Endothelial cell of umbilical vein (primary cell): Measurements from ENCODE around the gene SCNN1B. TPM values are rescaled to one million over a fixed set of nuclear protein-coding genes. Genes with fewer than 3 reads are reported as not detected.

Experiments
- BruUV-seq: library from RNA; stranded (reverse); fragments of 400-500 nt; replicated peaks from 2 replicates; lab custom pipeline; 2021; lab: Mats Ljungman, UMichigan
- CTCF ChIA-PET: fragments of 300-600, 350-600 bp; sonication (Branson Sonifier 250); formaldehyde crosslinking; loops from one replicate; lab custom pipeline; 2021; ENCODE audit warnings: antibody characterized with exemption, inconsistent platforms; lab: Charles Lee
- POLR2A ChIA-PET: fragments of 300-600, 350-600 bp; sonication (Branson Sonifier 250); formaldehyde crosslinking; loops from one replicate; lab custom pipeline; 2021; ENCODE audit warnings: antibody characterized with exemption, inconsistent platforms; lab: Charles Lee
- DNase-seq: peaks from one replicate; pipeline ENCODE4 v3.0.0-alpha.2; 2011; ENCODE audit warnings: low read depth, low spot score
- FAIRE-seq: peaks from 2 replicates; lab custom pipeline; 2011; peaks lifted over from hg19 to GRCh38; lab: Jason Lieb, UNC
- H2AFZ ChIP-seq: 2 replicates; pipeline ENCODE4 v1.6.0; 2012; ENCODE audit warnings: low read depth, low read length, control low read depth, inconsistent platforms
- H3K27ac ChIP-seq: 2 replicates; pipeline ENCODE4 v1.5.1; 2011; ENCODE audit warnings: low read depth, mild to moderate bottlenecking, control low read depth, low read length, moderate library complexity; ENCODE audit not compliant: insufficient read depth
- H3K27me3 ChIP-seq, 2 experiments: 2 replicates each; pipeline versions ENCODE4 v1.6.0 to v1.6.1; 2011; ENCODE audit warnings: low read length in 2 of 2, mixed read lengths in 1 of 2; ENCODE audit not compliant: control insufficient read depth in 2 of 2, insufficient read depth in 2 of 2
- H3K36me3 ChIP-seq, 2 experiments: 2 replicates in 1 of 2; 3 replicates in 1 of 2; pipeline ENCODE4 v1.5.1; 2011; ENCODE audit warnings: low read length in 2 of 2, mild to moderate bottlenecking in 1 of 2, moderate library complexity in 1 of 2; ENCODE audit not compliant: control insufficient read depth in 2 of 2, insufficient read depth in 2 of 2; ENCODE audit errors: extremely low read depth in 1 of 2
- H3K4me1 ChIP-seq: 3 replicates; pipeline ENCODE4 v1.5.1; 2011; ENCODE audit warnings: mild to moderate bottlenecking, low read length; ENCODE audit not compliant: control insufficient read depth, insufficient read depth; ENCODE audit errors: extremely low read depth
- H3K4me2 ChIP-seq: 2 replicates; pipeline ENCODE4 v1.6.1; 2011; ENCODE audit warnings: low read length, control low read depth, mixed read lengths; ENCODE audit not compliant: insufficient read depth
- H3K4me3 ChIP-seq, 3 experiments: fragments of 200-600 bp in 1 of 3; sonication (generic), shearing (Covaris generic) in 1 of 3; replicated peaks in 1 of 3; 2 replicates each; pipeline ENCODE4 v1.5.1; 2011 to 2016; ENCODE audit warnings: control low read depth in 3 of 3, low read length in 3 of 3, mild to moderate bottlenecking in 2 of 3, inconsistent platforms in 1 of 3, low read depth in 1 of 3, moderate library complexity in 1 of 3; ENCODE audit not compliant: insufficient read depth in 1 of 3
- H3K79me2 ChIP-seq: 2 replicates; pipeline ENCODE4 v1.6.0; 2012; ENCODE audit warnings: low read length, inconsistent platforms; ENCODE audit not compliant: control insufficient read depth, insufficient read depth
- H3K9ac ChIP-seq: replicated peaks from 2 replicates; pipeline ENCODE3; 2011; ENCODE audit warnings: low read length, control low read depth; ENCODE audit not compliant: insufficient read depth; ENCODE audit errors: extremely low read depth
- H3K9me1 ChIP-seq: replicated peaks from 3 replicates; pipeline ENCODE4 v1.6.0; 2011; ENCODE audit warnings: mild to moderate bottlenecking, low read length; ENCODE audit not compliant: control insufficient read depth, insufficient read depth; ENCODE audit errors: extremely low read depth
- H3K9me3 ChIP-seq: replicated peaks from 2 replicates; pipeline ENCODE4 v1.5.1; 2012; ENCODE audit warnings: low read length, inconsistent platforms; ENCODE audit not compliant: control insufficient read depth, insufficient read depth
- H4K20me1 ChIP-seq: replicated peaks from 2 replicates; pipeline ENCODE3; 2011; ENCODE audit warnings: mild to moderate bottlenecking, low read length; ENCODE audit not compliant: control insufficient read depth, insufficient read depth; ENCODE audit errors: extremely low read depth
- EZH2 ChIP-seq: IDR thresholded peaks from 2 replicates; pipeline ENCODE4 v1.6.1; 2012; ENCODE audit warnings: borderline replicate concordance, low read depth, mild to moderate bottlenecking, moderate library complexity, low read length, inconsistent platforms; ENCODE audit not compliant: severe bottlenecking
- GATA2 ChIP-seq: IDR thresholded peaks from 2 replicates; pipeline ENCODE4 v1.7.0; 2011; ENCODE audit warnings: low read depth, mild to moderate bottlenecking, moderate library complexity, mixed read lengths, low read length; ENCODE audit not compliant: insufficient read length, insufficient read depth
- JUN ChIP-seq: IDR thresholded peaks from 2 replicates; pipeline ENCODE4 v1.6.1; 2011; ENCODE audit warnings: borderline replicate concordance, low read depth; ENCODE audit not compliant: insufficient read length, insufficient read depth
- POLR2A ChIP-seq: IDR thresholded peaks from 2 replicates; pipeline ENCODE4 v1.6.1; 2012; ENCODE audit warnings: low read depth, mild to moderate bottlenecking, control low read depth, low read length
- POLR2AphosphoS5 ChIP-seq: IDR thresholded peaks from 2 replicates; pipeline ENCODE4 v1.6.1; 2012; ENCODE audit warnings: low read depth, mild to moderate bottlenecking, control low read depth, low read length, moderate library complexity; ENCODE audit not compliant: insufficient read depth
- dilution Hi-C: fragments of 300-500 bp; cut with MboI; formaldehyde crosslinking; loops from one replicate; pipeline ENCODE4 v1.15.0; 2019; ENCODE audit warnings: low sequenced_read_pairs; ENCODE audit not compliant: extremely low pct_ligation_motif_present
- intact Hi-C: fragments of 100-400 bp; cut with micrococcal nuclease; formaldehyde crosslinking; loops from one replicate; pipeline ENCODE4 v1.10.0; 2022
- polyA plus RNA-seq, 4 experiments: library from polyadenylated mRNA; depleted of rRNA in 3 of 4; stranded (reverse) in 3 of 4; unstranded in 1 of 4; fragments of >200 nt; gene quantifications; 2 replicates each; pipeline versions ENCODE4 v1.2.1 to v1.2.3, GENCODE V29; 2011 to 2012; ENCODE audit warnings: missing spikeins in 1 of 4
- total RNA-seq: library from RNA; stranded (reverse); gene quantifications from 2 replicates; pipeline ENCODE4 v1.2.3, GENCODE V29; 2021
- TF ChIP-seq, protein P1 (sequence below): IDR thresholded peaks from 2 replicates; pipeline ENCODE4 v1.6.1; 2011; ENCODE audit not compliant: insufficient read depth, insufficient read length
- TF ChIP-seq, protein P2 (sequence below), 2 donors: IDR thresholded peaks; 1 replicate in 1 of 2; 2 replicates in 1 of 2; pipeline ENCODE4 v1.5.1; 2011; ENCODE audit warnings: low read length in 2 of 2, mild to moderate bottlenecking in 2 of 2, moderate library complexity in 2 of 2, control low read depth in 1 of 2, inconsistent platforms in 1 of 2, low read depth in 1 of 2; ENCODE audit not compliant: insufficient read depth in 1 of 2; ENCODE audit errors: extremely low read depth in 1 of 2

SCNN1B gene
- total and polyA plus RNA-seq, 2 donors (not counting 3 experiments of a cell fraction or from before 2014, with no cell fraction given) = not detected

DNA sequence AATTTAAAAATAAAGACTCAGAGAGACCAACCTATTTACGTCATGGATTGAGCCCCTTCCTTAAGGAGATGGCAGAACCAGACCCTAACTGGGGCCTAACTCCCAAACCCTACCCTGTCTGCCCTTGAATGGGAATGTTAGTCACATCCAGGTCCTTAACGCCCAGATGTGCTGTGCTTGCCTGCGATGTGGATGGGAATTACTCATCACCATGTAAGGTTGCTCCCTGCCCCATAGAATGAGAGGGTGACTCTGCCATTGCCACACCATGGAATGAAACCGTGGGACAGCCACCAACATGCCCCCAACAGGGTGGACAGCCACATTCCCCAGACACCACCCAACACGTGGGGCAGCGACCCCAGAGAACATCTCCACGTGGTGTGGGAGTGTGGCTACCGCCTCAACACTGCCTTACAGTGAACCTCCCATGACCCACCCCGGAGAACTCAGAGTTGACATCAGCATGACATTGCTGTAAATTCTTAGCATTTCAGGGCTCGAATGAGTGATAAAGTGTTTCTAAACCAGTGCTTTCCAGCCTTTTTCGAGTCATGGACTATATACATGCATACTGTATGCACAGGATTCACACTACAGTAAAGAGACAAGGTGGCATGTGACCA, 31.8 kb downstream of the SCNN1B start:
- no peaks in the 10 kb centered on the region for H3K79me2 ChIP-seq
- no peaks in the 10 kb centered on the region for H3K27me3 ChIP-seq
- no peak for TF ChIP-seq POLR2AphosphoS5
- TF ChIP-seq, protein P1, sequence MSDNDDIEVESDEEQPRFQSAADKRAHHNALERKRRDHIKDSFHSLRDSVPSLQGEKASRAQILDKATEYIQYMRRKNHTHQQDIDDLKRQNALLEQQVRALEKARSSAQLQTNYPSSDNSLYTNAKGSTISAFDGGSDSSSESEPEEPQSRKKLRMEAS = no peak
- no peak for TF ChIP-seq POLR2A
- TF ChIP-seq EZH2 = no peak
- no peak for TF ChIP-seq JUN
- TF ChIP-seq GATA2 = no peak
- TF ChIP-seq, protein P2, sequence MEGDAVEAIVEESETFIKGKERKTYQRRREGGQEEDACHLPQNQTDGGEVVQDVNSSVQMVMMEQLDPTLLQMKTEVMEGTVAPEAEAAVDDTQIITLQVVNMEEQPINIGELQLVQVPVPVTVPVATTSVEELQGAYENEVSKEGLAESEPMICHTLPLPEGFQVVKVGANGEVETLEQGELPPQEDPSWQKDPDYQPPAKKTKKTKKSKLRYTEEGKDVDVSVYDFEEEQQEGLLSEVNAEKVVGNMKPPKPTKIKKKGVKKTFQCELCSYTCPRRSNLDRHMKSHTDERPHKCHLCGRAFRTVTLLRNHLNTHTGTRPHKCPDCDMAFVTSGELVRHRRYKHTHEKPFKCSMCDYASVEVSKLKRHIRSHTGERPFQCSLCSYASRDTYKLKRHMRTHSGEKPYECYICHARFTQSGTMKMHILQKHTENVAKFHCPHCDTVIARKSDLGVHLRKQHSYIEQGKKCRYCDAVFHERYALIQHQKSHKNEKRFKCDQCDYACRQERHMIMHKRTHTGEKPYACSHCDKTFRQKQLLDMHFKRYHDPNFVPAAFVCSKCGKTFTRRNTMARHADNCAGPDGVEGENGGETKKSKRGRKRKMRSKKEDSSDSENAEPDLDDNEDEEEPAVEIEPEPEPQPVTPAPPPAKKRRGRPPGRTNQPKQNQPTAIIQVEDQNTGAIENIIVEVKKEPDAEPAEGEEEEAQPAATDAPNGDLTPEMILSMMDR (IDR thresholded peaks at IDR 0.05; ENCODE audit: extremely low read depth in 1 of 2, insufficient read depth in 1 of 2, low read depth in 1 of 2, low read length in 2 of 2) = no peak
- H3K4me1 ChIP-seq = no peaks in the 10 kb centered on the region
- BruUV-seq = no TSS peak
- ChIA-PET CTCF (no interaction called here), POLR2A (no interaction called here)
- intact Hi-C loops (no loop called here), dilution Hi-C loops (no loop called here)
- DNase-seq (no peak), FAIRE-seq (no peak)
- H3K9ac ChIP-seq = no peak overlapping the region
- H3K4me2 ChIP-seq = no peak overlapping the region
- H3K9me1 ChIP-seq = no peaks in the 10 kb centered on the region
- H3K36me3 ChIP-seq = no peaks in the 10 kb centered on the region
- H3K9me3 ChIP-seq = no peaks in the 10 kb centered on the region
- no peaks in the 10 kb centered on the region for H4K20me1 ChIP-seq
- no peak overlapping the region for H3K4me3 ChIP-seq
- no peak overlapping the region for H3K27ac ChIP-seq
- no peak overlapping the region for H2AFZ ChIP-seq
